GM19395 (cell line): ENCODE data around the gene UCN3.
"Not testable (repeated sequence)": the region's sequence is repeated elsewhere in the genome, so short reads cannot be mapped to it uniquely, and the experiment has no call there.

Experiments
- ATAC-seq: cut with Tn5 transposase; IDR thresholded peaks from one replicate; pipeline ENCODE4 v1.9.1; 2021; ENCODE audit warnings: mild to moderate bottlenecking, moderate library complexity; ENCODE audit not compliant: unreplicated experiment

UCN3 gene

DNA sequence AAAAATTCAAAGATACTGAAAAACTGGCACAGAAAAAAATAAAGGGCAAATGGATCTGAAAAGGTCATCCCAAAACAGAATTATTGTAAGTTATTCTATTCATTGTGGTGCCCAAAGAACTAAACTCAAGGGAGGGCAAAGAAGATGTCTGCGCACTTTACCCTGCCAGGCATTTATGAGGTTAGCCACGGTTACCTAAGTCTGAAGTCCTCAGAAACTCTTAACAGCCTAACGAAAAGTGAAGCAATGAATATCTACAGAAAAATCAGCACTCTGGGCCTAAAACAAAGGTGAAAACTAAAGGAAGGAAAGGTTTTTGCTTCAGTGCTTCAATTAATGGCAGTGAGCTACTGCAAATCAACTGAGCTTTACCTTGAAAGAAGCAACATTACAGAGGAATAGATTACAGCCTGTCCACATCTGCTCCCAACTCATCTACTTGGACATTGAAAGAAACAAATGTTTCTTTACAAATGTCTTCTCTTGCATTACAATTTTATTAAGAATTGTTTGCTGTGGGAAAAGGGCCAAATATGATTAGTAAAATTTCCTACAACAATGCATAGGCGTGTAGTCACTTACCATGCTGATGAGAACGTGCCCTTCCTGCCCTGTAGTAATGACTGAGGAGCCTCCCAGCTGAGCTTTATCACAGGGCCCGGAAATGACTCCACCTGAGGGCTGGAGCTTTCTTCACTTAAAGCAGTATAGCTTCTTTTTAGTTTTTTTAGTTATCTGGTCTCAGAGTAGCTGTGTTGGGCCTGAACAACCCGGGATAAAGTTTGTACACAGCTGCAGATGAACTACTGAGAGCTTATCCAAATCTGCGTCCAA is 39.7 kb downstream of the UCN3 start, which contains the start of gene TUBAL3:
TSS of gene TUBAL3 (minus strand) at position 621 of the 834 bp plus-strand sequence. CDS start at position 585, 36 bp downstream.
- no peak for ATAC-seq

- no peak for ATAC-seq
These were observed 42.2 kb downstream of the UCN3 start for GRCh38 chr10:5406918-5407317.

- not testable (repeated sequence) for ATAC-seq
These were observed 46.0 kb downstream of the UCN3 start for GRCh38 chr10:5410787-5411186.

DNA sequence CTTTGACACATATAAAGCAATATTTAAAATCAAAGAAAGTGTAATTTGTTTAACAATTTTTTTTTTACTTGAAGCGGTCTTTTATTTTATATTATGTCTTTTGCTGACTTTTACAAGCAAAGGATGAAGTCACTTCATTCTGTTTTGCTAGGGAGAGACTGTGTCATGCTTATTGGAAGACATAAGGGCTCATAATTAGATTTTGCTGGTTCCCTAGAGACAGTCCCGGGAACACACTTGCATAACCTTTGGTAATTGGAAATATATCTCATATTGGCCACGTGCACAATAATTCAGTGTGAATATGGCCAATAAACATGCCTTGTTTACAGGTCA is 47.1 kb downstream of the UCN3 start:
- ATAC-seq: peak; percentile 15

- ATAC-seq: peak; percentile 99
These were observed 47.6 kb downstream of the UCN3 start, which contains the start of gene NET1 for GRCh38 chr10:5412277-5412941. Gene NET1 (plus strand): TSS chr10:5412557. CDS start chr10:5412693, 136 bp downstream.

DNA sequence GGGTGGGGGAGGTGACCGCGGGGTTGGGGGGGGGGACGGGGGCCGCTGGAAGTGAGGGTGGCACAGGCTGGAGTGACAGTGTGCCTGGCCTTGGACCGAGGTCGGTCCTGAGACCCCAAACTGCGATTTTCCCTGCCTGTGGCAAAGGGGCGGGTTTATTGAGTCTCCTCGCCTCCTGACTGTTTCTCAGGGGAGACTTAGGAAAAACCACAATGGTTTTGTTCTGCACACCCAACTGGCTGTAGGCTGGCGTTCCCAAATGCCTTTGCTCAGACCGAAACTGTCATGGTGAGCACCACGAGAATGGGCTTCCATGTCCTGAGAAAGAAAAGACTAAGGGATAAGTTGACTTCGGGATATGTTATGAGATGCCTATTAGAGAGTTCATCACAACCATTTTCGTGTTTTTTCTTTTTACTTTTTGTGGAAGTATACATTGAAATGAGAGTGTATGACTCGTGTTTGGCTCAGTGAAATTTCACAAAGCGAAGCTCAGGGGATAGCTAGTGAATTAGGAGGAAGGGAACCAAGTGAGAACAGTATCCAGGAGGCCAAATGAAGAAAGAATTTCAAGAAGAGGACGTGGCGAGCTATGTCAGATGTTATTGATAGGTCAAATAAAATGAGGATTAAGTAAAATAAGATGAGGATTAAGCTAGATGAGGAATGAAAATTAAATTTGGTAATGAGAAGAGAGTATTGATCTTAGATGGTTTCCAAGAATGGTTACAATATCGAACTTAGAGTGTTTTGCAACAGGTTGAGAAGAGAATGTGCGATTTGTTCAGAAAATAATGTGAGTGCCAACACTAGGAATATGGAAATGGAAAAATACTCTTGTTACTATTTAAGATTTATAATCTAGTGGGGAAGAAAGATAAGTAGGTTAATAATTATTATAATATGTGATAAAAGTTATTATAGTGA is 48.5 kb downstream of the UCN3 start:
- ATAC-seq: no peak

GRCh38 chr10:5416981-5417380 is 52.2 kb downstream of the UCN3 start:
- ATAC-seq: no peak

GRCh38 chr10:5418584-5418983 is 53.8 kb downstream of the UCN3 start:
- no peak for ATAC-seq

DNA sequence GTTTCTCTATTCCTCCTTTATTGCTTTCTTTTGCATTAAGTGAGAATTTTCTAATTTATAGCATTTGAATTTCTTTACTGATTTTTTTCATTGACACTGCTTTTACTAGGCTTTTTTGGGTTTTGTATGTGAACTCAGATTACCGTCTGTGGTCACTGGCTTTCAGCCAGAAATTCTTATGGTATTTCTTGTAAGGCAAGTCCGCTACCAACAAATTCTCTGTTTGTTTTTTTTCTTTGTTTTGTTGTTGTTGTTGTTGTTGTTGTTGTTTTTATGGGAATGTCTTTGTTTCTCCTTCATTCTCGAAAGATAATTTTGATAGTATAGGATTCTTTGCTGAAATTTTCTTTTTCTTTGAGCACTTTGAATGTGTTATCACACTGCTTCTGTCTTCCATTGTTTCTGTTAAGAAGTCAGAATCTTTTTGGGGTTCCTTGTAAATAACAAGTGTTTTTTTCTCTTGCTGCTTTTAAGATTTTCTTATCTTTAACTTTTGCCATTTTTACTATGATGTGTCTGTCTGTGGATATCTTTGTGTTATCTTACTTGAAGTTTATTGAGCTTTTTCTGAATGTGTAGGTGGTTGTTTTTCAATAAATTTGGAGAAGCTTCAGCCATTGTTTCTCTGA is 54.8 kb downstream of the UCN3 start:
- no peak for ATAC-seq

DNA sequence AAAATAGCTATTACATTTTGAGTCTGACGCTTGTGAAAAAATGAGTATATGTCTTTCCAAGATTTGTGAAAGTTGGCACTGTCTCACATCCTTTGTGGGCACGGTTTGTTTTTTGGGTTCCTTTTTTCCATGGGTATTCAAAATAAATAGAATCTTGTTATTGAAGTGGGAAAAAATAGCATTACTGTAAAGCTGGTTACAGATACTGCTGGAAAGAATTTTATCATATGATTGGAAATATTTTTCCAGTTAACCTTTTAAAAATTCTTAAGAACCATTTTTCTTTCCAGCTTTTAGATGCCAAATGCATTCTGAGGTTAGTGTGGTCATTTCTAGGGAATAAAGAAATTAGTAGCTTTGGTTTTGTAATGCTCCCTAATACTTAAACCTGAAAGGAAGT is 59.0 kb downstream of the UCN3 start:
- no peak for ATAC-seq
